ENCODE measurements around the gene LCE1C. TPM values are rescaled to one million over a fixed set of nuclear protein-coding genes. Genes with fewer than 3 reads are reported as not detected.

The LCE1C gene, protein sequence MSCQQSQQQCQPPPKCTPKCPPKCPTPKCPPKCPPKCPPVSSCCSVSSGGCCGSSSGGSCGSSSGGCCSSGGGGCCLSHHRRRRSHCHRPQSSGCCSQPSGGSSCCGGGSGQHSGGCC
- total RNA-seq (2014; rRNA removed; shearing (Covaris generic)) = not detected in 2 replicates

DNA sequence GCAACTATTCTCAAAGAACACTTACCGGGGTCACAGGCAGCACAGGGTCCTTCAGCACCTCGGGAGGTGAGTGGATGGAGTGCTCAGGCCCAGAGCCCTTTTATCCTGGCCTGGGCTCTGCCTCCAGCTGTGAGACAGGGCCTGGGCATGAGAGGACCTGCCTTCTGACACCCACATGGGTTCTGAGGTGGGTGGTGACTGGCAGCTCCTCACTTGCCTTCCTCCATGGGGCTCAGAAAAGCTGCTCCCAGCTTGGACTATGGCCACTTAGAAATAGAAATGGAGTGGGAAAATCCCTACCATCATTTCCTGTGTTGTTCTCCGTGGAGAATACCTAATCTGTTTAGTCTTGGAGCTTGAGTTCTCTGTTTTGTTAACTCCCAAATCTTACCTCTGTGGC lies at the start of gene LCE1C:
TSS of gene LCE1C (minus strand) at position 76 of the 400 bp plus-strand sequence. CDS start 1,173 bp downstream, outside the sequence.
- DNase-seq (ENCODE audit: low read depth) = no peak

DNA sequence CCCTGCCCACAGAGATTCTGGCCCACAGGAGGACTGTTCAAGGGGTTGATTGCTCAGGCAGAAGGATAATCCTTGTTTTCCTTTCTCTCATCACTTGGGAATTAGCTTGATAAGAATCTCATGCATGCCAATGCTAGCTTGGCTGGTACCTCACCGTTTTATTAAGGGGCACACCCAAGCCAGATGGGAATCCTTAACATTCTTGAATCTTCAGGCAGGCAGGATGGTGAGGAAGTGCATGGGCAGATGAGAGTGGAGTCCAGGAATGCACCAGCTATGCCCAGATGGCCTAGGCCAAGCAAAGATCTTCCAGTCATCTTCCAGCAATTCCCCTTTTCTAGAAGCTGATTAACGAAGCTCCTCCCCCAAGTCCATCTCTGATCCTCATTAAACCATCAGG lies 49.2 kb upstream of the LCE1C start:
- DNase-seq (ENCODE audit: low read depth) = no peak

DNA sequence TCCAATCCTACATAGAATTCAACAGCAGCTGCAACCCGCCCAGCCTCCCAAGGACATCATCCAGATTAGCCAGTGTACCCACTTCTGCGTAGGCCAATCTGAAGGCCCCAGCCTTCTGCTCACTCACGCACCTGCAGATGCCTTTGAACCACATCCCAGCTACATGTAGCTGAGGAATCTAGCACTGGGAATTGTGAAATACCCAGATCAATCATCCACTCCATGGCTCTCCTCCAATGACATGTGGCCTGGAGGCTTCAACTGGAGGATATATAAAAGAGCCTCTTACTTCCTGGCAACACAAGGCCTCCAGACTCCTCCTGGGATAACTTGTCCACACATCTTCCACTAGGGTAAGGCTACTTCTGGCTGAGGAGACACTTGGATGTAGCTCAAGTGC lies 36.1 kb upstream of the LCE1C start, which contains the start of gene LCE6A:
TSS of gene LCE6A (plus strand) at position 301 of the 400 bp plus-strand sequence. CDS start 665 bp downstream, outside the sequence.
- no peak for DNase-seq (ENCODE audit: low read depth)

DNA sequence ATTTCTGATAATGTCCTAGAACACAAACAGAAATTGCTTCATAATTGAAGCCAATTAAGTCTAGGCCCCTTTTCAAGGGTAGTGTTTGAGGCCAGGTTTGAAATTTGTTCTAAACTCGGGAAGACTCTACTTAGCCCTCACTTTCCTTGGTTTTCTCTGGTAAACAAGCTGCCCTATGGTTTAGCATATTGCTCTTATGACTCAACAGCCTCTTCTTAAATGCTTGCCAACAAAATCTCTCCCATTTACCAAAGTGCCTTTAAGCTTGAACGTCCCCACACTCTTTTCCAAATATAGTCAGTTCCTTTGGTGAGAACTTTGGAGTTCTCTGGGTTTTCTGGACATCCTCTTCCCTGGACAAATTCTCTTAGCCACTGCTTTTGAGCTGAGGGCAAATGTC lies 30.4 kb upstream of the LCE1C start:
- DNase-seq (ENCODE audit: low read depth) = no peak

DNA sequence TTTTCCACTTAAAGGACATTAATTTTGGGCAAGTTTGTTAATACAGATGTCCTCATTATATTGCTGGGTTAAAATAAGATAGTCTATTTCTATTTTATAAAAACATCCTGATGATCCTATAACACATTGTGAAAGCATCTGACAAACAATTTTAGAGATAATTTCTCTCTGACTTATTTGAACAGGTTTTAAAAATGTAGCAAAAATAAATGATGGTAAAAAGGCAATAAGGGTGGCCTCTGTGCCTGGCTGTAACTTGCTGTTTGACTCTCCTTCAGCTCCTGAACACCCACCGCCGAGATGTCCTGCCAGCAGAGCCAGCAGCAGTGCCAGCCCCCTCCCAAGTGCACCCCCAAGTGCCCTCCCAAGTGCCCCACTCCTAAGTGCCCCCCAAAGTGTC lies 20.7 kb upstream of the LCE1C start, which contains the start of gene LCE1A:
TSS of gene LCE1A (plus strand) at position 301 of the 400 bp plus-strand sequence. CDS start at position 301, 0 bp downstream.
- no peak for DNase-seq (ENCODE audit: low read depth)

DNA sequence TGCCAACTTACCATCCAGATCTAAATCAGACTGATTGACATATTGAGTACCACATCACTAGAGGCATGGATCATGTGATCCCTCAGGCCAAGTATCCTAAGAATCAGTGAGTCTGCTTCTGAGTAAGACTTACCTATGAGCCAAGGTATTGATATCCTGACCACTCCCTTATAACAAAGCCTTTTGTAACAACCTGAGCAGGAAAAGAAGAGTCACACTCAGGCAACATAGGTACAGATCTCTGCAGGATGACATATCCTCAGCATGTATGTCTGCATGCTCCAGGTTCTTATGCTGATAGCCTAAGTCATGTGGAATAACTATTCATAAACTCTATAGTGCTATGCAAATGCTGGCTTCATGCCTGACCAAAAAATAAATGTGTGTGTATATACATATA lies 18.5 kb upstream of the LCE1C start:
- DNase-seq (ENCODE audit: low read depth) = no peak

DNA sequence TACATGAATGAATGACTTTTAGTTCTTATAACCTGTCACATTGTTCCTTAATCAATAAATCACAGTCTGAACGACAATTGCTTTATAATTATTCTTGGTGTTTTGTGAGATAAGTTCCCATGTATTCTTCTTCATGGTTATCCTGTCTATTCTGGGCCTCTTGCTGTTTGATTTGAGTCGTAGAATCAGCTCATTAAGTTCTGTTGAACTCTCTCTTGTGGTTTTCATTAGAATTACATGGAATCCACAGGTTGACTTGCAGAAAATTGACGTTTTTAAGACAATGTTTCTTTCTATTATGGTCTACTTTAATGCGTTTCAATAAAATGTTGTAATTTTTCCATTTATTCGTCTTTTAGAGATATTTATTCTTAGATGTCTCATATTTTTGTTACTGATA lies 16.8 kb upstream of the LCE1C start:
- no peak for DNase-seq (ENCODE audit: low read depth)

DNA sequence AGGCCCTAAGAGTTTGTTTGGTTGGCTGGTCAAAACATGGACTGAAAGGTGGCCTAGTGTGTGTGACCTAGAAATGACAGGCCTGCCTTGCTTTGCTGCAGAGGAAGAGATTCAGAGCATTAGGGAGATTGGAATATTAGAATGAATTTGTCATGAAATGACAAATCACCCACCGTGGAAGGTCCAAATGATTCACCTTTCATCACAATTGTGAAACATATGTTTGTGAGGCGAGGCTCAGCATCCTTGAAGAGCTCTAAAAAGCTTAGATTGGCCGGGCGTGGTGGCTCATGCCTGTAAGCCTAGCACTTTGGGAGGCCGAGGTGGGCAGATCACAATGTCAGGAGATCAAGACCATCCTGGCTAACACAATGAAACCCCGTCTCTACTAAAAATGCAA lies 10.9 kb upstream of the LCE1C start:
- DNase-seq (ENCODE audit: low read depth) = no peak

DNA sequence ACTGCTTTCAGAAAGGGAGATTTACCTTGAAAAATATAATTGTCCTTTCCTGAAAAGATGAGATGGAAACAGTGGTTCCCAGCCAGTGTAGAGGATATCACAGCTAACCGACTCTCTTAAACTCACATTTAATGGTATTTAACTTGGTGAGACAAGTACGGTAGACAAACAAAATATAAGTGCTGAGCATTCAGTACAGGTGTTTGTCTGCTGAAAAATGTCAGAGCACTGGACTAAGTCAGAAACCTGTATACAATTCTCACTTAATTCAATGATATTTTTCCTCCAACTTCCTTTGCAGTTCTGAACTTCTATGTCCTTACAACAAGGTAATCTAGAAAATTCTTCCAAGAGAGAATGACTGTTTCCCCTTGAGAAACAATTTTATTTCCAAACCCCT lies 5.2 kb upstream of the LCE1C start, which contains the start of gene LCE1B:
TSS of gene LCE1B (plus strand) at position 301 of the 400 bp plus-strand sequence. CDS start 476 bp downstream, outside the sequence.
- DNase-seq (ENCODE audit: low read depth) = no peak

DNA sequence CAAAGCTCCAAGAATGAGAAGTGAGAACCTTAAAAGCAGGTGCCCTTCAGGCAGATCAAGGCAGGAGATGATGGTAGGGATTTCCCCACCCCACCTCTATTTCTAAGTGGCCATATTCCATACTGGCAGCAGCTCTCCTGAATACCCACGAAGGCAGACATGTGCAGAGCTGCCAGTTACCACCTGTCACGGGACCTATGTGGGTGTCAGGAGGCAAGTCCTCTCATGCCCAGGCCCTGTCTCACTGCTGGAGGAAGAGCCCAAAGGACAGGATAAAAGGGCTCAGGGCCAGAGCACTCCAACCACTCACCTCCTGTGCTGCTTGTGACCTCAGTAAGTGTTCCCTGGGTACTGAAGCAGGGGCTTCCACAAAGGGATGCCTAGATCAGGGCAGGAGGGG lies 4.6 kb upstream of the LCE1C start:
- no peak for DNase-seq (ENCODE audit: low read depth)

DNA sequence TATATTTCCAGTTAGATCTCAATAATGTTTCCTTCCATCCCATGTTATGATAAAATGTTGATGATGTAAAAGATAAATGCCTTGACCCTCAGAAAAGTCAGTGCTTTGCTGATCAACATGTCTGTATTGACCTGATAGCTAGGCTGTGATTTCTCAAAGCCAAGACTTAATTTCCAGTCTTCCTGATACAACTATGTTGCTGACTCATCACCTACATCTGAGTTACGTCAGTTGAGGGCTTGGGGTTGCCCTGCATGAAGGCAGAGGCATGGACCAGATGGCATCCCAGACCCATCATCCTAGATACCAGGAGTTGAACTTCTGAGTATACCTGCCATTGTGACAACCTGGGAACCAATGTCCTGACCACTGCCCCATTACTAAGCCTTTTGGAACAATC lies 5.1 kb downstream of the LCE1C start:
- no peak for DNase-seq (ENCODE audit: low read depth)

DNA sequence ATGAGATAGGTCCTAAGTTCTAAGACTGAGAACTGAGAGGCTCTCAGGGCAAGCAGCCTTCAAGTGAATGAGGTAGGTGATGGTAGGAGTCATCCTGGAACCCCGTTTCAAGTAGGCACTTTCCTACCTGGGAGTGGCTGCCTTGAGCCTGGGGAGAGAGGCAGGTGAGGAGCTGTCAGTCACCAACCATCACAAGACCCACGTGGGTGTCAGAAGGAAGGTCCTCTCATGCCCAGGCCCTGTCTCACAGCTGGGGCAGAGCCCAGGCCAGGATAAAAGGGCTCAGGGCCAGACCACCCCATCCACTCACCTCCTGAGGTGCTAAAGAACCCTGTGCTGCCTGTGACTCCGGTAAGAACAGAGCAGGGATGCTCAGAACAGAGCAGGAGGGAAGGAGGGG lies 10.0 kb downstream of the LCE1C start, which contains the start of gene LCE1D:
TSS of gene LCE1D (plus strand) at position 301 of the 400 bp plus-strand sequence. CDS start 1,074 bp downstream, outside the sequence.
- no peak for DNase-seq (ENCODE audit: low read depth)

DNA sequence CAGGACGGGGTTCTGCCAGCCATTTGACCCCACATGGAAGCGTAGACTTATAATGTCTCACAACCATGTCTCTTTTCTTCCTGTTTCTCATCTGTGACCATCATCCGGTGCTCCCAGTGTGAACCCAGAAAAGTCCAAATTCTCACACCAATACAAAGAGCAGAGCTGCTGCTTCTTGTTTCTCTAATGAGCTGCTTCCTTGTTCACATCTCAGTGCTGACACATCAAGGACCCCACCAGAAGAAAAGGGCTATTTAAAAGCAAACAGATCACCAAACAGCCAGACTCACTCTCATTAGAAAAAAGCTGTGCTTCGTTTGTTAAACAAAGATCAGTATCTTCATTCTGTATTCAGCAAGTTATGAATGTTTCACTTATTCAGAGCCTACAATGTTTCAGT lies 10.8 kb downstream of the LCE1C start:
- DNase-seq (ENCODE audit: low read depth) = no peak

DNA sequence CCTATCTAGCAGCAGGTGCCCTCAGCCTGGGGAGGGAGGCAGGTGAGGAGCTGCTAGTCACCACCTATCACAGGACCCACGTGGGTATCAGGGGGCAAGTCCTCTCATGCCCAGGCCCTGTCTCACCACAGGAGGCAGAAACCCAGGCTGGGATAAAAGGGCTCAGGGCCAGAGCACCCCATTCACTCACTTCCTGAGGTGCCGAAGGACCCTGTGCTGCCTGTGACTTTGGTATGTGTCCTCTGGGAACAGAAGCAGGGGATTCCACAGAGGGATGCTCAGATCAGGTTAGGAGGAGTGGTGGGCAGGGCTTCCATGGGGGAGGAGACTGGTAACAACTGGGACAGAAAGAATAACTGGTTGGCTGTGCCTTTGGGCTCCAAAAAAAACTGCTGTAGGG lies 20.4 kb downstream of the LCE1C start, which contains the start of gene LCE1E:
TSS of gene LCE1E (plus strand) at position 181 of the 400 bp plus-strand sequence. CDS start 1,043 bp downstream, outside the sequence.
- no peak for DNase-seq (ENCODE audit: low read depth)

DNA sequence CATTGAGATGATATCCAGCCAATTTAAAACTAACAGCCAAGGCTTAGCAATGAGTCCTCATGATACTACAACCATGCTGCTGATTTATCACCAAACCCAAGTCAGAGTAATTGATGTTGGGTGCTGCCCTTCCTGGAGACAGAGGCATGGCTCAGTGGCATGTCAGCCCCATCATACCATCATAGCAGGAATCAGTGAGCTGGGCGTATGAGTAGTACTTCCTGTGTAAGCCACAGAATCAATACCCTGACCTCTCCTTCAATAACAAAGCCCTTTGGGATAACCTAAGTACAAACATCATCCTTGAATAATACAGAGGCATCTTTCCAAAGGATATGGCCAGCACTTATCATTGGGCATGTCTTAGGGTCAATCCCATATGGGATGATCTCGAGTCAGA lies 23.4 kb downstream of the LCE1C start:
- DNase-seq (ENCODE audit: low read depth) = peak; percentile 22

DNA sequence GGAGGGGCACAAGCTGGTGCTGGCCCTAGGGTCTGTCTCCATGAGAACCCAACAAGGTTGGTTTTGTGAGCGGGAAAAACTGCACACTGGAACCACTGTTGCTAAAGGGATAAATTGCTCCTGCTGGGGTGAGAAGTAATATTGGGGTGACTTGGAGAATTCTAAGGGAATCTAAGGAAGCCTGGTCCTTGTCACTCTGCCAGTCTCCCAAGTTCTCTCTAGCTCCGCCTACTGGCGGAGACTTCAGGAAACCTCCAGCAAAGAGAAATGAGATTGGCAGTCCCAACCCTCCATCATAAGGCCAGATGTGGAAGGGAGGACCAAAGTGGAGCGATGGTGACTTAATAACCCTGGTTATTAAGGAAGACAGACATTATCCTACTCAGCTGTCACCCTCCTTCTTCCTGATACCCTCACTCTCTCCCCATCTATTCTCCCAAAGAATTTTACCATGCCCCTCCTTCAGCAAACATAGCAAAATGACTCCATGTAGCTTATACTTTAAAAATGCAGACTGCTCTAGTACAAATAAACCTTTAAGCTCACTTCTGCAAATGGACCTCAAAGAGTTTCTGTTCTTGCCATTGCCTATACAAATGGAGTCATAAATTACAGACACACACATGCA lies 28.8 kb downstream of the LCE1C start:
- DNase-seq (ENCODE audit: low read depth) = peak; percentile 38

DNA sequence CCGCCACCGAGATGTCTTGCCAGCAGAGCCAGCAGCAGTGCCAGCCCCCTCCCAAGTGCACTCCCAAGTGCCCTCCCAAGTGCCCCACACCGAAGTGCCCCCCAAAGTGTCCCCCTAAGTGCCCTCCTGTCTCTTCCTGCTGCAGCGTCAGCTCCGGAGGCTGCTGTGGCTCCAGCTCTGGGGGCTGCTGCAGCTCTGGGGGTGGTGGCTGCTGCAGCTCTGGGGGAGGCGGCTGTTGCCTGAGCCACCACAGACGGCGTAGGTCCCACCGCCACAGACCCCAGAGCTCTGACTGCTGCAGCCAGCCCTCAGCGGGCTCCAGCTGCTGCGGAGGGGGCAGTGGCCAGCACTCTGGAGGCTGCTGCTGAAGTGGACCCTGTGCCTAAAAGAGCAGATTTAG lies 30.1 kb downstream of the LCE1C start:
- no peak for DNase-seq (ENCODE audit: low read depth)

DNA sequence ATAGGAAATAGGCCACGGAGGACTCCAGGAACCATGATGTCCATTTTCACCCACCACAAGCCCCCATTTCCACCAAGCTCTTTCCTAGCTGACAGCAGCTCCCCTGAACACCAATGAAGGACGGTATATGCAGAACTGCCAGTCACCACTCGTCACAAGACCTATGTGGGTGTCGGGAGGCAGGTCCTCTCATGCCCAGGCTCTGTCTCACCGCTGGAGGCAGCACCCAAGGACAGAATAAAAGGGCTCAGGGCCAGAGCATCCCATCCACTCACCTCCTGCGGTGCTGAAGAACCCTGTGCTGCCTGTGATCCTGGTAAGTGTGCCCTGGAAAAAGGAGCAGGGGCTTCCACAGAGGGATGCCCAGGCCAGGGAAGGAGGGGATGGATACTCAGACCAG lies 31.6 kb downstream of the LCE1C start, which contains the start of gene LCE1F:
TSS of gene LCE1F (plus strand) at position 266 of the 400 bp plus-strand sequence. CDS start 1,232 bp downstream, outside the sequence.
- DNase-seq (ENCODE audit: low read depth) = no peak

DNA sequence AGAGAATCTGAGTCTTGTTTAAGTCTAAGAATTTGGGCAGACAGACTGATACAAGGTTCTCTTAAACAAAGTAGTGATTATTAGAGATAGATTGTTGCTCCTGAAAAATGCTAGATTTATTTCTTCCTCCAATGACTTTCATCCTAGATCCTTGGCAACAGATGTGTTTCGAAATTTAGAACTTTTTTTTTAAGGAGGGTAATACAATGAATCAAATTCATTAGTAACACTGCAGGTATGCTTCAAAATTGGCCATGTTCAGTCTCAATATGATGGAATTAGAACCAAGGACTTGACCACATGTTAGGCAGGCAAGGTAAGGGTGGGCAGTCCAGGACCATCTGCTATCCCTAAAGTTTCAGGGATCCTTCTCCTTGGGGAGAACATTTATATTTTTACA lies 36.0 kb downstream of the LCE1C start:
- no peak for DNase-seq (ENCODE audit: low read depth)

DNA sequence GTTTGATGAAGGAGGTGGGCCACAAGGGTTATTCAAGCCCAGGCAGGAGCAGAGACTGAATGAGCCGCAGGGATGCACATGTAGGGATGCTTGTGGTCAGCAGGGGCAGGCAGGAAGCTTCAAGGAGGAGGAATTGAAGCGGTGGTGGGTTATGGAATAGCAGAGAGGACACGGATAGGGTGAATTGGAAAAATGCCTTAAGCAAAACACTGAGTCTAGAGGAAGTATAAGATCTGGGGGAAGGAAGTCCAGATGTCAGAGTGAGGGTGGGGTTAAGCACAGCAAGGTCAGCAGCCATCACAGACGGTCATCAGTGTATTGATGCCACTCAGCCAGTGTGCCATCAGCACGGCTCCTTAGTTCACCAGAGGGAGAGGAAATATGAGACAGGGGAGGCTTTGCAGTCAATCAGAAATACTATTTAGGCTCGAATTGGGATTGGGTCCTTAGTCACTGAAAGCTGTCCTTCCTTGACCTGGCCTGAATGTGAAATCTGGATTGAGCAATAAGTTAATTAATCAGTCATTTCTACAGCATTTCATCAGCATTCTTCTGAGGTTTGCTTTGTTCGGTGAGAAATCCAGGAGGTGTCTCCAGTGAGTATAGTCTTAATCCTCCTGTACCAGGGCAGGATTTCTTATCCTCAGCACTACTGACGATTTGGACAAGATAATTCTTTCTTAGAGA lies 37.5 kb downstream of the LCE1C start:
- no peak for DNase-seq (ENCODE audit: low read depth)

DNA sequence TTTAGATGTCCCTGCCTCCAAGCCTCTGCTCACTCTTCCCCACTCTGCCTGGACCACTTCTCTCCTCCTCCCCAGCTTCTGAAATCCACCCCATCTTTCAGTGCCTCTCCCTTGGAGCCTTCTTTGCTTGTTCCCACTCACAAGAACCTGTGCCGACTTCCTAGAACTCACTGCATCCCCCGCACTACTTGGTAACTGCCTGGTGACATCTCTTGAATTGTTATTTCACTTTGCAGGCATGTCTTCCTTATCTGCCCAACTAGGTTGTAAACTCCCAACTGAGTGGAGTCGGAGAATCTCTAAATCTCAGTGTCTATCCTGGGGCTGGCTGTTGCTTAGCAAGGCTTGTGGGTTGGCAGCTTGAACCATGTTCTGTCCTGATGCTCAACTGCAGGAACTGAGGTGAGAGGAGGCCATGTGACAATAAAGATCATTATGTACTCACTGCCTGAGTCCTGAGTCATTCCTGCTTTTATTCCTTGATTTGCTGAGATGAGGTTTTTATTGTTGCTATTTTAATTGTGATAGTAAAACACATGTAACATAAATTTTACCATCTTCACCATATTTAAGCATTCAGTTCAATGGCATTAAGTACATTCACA lies 44.7 kb downstream of the LCE1C start:
- DNase-seq (ENCODE audit: low read depth) = no peak

DNA sequence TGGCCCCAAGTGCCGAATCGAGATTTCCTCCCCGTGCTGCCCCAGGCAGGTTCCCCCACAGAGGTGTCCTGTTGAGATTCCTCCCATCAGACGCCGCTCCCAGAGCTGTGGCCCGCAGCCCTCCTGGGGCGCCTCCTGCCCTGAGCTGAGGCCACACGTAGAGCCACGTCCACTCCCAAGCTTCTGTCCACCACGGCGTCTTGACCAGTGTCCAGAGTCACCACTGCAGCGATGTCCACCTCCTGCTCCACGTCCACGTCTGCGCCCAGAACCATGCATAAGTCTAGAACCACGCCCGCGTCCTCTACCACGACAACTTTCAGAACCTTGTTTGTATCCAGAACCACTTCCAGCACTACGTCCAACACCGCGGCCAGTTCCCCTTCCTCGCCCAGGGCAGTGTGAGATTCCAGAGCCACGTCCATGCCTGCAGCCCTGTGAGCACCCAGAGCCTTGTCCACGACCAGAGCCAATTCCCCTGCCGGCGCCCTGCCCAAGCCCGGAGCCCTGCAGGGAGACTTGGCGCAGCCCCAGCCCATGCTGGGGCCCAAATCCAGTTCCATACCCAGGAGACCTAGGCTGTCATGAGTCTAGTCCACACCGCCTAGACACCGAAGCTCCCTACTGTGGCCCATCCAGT lies 45.8 kb downstream of the LCE1C start:
- DNase-seq (ENCODE audit: low read depth) = no peak
